ENCODE data around the gene RIPOR2.
"Not testable (repeated sequence)": the region's sequence is repeated elsewhere in the genome, so short reads cannot be mapped to it uniquely, and the experiment has no call there.

The RIPOR2 gene

DNA sequence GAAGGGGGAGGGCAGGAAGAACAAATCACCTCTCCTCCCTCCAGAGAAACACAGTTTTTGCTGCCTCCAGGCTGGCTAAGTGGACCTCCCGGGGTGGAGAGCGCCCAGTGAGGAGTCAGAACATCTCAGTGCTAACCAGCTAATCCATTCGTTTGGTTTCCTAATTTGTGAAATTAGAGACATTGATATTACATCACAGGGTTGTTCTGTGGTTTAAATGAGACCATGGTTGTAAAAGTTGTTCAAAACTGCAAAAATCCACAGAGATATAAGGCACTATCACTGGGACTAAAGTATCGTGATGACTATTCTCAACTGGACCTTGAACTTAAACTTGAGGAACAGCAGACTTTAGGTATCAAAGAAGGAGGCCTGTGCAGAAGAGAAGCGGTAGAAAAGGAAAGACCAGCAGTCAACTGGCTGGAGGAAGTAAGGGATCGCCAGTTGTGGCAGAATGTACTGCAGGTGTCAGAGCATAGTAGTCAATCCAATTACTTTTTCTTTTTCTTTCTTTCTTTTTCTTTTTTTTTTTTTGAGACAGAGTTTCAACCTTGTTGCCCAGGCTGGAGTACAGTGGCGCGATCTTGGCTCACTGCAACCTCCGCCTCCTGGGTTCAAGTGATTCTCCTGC is 33.9 kb downstream of the RIPOR2 start:
- no peak for DNase-seq

DNA sequence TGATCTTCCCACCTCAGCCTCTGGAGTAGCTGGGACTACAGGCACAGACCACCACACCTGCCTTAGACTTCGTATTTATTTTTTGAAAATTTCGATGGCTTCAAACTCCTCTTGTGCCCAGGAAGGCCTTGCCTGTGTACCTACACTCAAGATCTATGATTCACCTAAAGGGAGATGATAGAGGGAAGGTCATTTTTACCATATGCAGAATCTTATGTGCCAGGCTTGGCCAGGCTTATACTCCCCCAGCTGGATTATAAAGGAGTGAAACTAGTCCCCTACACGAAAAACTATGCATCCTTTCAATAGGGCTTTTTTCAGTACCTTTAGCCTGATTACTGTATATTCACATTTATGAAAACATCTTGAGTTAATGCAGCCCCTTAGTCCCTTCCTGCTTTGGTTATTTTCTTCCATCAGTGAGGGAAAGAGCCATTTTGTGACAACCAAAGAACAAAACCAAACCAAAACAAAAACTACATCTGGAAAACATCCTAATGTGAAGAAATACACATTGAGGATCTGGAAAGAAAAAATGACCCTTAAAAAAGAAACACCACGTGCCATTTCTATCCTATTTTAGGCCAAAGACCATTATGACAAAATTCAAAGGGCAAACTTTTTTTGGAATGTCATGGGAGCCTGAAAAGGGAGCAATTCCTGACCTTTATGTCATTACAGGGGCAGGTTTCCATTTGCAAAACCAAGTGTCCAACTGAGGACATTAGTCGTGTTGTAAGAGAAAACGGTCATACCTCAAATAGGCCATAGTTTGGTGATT is 34.7 kb downstream of the RIPOR2 start:
- DNase-seq = no peak

DNA sequence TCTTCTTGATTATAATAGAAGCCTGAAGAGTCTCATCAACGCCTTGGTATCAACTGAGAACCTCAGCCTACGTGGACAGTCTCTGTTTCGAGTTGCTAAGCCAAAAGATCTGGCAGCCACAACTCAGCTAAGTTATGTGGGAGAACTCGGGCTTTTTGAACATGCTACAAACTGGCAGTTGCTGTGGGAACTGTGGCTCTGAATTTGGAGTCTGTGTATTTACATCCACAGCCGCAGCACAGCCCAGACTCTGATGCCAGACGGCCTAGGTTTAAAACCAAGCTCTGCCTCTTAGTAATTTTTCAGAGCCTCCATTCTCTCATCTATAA is 35.8 kb downstream of the RIPOR2 start:
- no peak for DNase-seq

DNA sequence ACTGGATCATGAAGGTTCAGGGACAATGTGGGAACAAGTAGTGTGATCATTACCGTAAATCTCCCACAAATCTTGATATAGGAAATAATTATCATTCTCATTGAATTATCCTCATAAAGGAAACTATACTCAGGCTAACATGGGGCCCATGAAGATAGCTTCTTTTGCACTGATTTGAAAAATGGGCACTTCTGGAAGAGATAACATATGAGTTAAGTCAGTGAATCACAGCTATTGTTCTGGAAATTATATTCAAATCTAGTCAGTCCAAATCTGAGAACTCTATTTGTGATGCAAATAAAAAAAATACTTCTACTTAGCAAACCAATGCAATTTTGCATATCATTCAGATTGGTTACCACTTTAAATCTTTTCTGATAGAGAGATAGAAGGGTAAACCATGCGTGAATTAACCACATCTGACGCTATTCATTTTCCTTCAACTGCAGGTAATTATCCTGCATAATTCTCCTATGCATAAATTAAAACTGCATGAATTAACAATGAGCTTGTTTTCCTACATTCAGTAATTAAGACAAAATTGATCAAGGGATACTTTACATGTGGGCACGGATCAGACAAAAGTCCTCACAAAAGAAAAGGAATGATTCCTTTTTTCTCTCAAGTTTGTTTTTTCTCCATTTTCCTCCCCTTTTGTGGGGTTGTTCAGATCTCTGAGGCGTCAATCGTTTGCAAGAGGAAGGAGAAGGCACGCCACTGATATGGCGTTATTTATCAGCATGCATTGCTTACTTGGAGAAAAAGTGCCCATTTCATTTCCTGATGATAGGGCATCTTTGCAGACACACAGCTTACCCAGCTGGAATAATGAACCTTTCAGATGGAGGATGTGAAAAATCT is 36.4 kb downstream of the RIPOR2 start:
- DNase-seq = no peak

DNA sequence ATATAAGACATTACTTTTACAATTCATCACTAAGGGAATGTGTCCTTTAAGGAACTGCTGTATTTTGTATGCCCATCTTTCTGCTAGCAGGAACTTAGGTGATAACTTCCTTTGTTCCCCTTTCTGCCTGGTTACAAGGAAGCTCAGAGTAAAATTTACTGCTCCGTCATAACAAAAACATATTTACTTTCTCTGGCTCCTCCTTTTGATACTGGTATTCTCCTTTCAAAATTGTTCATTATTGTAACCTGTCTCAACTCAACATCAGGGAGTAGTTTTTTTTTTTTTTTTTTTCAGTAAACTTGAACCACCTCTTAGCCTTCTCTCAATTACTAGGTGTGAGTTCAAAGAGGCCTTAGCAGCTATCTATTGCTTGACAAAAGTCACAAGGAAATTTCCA is 37.1 kb downstream of the RIPOR2 start:
- no peak for DNase-seq

DNA sequence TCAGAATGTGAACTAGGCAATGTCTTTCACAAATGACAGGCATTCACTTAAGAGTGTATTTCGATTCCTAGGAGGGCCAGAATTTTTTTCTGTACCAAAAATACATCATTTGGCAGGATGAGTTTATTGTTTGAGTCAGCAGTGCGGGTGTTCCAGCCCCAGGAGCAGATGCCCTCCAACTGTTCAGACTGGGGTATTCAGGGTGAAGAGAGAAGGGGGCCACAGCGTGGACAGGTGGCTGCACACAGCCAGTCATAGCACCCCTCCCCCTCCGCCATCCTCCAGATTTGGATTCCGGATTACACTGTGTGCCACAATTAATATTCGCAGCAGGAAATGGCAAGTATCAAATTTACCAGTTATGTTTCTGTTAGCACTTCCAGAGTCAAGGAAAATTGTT is 38.6 kb downstream of the RIPOR2 start:
- no peak for DNase-seq

DNA sequence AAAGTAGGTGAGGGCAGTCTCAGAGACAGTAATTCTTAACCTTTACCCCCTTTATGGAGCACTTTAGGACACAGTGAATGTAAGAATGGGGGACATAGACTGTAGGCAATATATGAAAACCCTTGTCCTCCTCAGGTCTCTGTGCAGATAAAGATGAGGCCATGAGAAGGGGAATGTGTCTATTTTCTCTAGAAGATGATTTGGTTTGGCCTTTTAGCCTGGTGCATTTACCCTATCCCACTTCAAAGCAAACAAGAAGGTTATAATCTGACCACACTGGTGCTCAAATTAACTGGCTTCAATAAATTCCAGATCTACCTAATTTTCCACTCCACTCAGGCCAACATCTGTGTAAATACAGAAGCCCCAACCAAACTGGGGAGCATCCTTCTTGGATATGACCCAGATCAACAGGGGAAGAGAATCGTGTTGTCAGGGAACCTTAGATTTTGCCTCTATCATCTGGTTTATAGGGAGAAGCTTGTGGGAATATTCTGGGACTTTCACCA is 42.4 kb downstream of the RIPOR2 start:
- DNase-seq = no peak

DNA sequence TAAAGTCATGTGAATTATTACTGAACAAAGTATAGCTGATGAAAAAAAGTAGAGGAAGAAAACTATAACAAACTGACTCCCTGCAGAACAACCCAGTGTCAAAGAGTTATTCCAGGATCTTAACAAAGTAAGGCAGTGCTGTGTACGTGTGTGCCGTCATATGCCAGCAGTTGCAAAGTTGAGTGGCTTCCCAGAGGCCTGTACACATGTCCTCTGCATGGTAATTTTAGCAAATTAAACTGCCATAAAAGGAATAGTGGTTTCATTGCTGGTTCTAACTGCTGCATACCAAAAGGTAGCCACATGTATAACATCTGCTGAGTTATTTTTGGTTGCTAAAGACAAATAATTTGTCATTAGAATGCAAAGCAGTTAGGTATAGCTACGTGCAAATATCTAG is 44.8 kb downstream of the RIPOR2 start:
- no peak for DNase-seq

DNA sequence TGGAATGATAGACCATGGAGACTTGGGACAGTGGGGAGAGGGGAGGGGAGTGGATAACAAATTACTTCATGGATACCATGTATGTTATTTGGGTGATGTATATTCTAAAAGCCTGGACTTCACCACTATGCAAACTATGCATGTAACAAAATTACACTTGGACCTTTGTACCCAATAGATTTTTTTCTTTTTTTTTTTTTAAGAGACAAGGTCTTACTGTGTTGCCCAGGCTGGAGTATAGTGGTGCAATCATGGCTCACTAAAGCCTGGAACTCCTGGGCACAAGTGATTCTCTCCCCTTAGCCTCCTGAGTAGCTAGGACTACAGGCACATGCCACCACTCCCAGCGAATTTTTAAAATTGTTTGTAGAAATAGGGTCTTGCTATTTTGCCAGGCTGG is 45.3 kb downstream of the RIPOR2 start:
- no peak for DNase-seq

DNA sequence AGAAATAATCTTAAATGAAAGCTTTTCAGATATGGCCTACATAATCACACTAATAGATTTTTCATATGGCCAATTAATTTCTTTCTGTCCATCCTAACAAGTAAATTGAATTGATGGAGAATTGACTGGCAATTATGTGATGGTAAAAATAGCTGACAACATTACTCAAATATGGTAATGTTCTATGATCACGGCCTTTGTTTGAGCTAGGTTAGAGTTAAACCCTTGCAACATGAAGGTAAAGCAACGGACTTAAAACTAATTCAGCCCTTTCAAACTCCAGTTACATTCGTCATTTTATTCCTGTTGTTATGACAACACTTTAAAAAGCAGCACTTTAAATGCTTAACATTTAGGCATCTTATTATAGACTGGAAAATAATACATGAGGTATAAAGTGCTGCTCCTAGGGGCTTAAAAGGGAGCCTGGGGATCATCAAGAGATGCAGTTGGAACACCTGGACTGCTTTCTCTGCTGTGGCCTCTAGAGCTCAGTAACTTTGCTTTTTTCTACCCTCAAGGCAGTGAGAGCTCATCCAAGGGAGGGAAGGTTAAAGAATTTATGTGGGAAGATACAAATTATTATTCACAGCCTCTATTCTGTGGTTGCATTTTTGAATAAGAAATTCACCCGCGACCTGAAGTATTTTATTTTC is 46.9 kb downstream of the RIPOR2 start:
- no peak for DNase-seq

DNA sequence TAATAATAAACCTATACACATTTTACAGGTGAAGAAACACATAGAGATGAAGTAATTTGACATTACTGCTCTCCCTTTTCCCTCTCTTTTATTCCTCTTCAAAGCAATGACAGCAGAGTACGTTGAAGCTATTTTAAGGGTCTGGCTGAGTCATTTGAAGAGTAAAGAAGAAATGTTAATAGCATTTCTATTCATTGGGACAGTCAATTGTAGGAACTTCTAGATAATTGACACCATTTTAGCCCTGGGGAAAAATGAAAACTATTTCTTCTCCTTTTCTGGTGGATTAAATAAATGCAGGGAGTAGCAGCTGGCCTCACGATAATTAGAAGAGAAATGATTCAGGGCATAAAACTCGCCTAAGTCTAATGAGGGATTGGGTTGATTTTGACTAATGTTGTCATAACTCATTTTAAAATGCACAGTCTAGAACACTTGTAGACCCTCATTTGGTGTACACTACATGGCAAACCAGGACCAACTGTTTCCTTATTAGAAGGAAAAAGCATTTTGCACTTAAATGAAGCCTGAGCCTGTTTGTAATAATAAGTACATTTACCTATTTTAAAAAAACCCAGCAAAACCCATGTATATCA is 48.1 kb downstream of the RIPOR2 start:
- no peak for DNase-seq

DNA sequence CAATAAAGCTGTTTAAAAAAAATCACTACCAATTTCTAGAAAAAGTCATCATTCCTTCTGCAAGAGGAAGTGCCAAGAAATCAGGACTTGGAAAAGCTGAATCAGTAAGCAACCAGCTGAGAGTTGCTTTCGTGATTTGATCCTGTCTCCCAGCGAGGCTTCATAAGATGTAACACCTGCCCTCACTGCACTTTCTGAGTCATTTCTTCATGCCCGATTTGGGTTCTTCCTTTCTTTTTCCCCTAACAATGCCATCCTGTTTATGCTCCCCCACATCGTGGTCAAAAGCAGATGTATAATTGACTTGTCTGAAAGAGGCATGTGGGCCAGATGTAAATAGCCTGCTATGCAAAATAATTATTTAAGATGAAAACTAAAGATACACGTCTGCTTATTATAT is 52.1 kb downstream of the RIPOR2 start:
- DNase-seq = no peak

DNA sequence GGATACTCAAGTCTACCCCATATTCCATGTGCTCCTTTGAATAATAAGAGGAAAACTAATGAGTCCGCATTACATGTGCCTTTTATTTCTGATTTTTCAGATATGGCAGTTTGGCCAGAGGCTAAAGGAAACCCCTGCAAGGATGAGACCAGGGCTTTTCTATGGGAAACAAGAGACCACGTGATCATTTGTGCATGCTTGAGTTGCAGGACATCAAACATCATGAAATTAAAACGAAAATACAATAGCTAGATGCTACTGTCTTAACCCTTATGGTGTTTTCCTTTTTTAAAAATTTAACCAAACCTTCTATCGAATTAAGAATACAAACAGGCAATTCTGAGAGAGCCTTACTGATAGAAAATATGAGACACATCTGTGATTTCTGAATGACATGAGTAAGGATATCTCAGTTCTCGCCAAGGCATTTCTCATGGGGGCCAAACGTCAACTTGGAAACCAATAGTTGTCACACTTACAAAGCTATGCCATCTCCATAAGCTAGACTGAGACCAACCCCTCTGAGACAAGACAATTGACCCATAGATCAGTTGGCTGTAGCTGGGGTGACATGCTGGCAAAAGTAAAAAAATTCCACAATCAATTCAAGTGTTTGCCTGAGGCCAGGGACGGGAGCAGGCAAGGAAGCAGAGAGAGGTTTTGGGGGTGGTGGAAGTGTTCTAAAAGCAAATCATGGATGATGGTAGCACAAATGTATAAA is 52.8 kb downstream of the RIPOR2 start:
- DNase-seq = no peak

DNA sequence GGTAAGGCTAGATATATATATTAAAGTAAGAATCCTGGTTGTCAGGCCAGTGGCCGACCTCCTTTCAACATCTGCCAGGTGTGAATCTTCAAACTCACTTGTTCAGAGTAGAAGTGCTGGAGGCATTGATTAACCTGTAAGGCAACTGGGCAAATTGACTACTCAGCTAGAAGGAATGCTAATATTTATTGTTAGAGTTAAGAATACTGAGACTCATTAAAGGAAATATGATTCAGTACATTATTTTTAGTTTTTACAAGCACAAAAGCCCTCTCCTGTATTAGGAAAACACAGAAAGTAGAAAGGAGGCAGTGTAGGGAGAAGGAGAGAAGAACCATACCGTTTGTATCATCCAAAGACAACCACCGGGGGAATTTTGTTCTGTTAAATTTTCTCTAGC is 53.5 kb downstream of the RIPOR2 start:
- DNase-seq = no peak

DNA sequence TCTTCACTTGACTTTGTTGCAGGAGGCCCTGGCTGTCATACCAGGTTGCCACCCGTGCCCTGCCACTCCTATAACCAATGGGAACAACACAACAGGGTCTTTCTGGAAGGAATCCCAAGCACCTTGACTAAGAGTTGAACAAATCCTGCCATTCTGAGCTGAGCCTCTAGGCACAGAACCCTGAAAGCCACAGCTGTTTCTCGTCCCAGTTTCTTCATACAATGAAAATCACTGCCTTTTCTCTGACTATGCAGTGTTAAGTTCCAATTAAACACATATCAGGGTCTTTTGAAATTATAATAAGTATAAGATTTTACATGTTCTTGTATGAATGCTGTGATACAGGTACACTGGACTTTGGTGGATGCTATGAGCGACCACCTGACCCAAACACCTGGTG is 54.4 kb downstream of the RIPOR2 start:
- DNase-seq = no peak

DNA sequence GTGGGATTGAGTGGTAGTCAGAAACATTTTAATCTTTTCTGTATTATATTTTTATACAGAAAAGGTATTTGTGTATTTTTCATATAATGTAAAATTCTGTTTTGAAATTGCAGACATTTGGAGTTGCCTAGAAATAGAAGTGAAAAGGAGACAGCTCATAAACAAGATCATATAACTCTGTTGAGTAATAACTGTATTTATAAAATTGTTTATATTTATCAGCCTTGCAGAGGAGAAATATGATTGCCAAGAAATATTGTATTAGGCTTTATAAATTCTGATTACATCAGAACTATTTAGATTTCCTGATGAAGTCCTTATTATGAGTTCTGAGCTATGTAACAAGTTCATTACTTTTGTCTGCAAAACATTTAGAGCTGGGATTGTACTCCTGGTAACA is 55.3 kb downstream of the RIPOR2 start:
- DNase-seq = no peak

DNA sequence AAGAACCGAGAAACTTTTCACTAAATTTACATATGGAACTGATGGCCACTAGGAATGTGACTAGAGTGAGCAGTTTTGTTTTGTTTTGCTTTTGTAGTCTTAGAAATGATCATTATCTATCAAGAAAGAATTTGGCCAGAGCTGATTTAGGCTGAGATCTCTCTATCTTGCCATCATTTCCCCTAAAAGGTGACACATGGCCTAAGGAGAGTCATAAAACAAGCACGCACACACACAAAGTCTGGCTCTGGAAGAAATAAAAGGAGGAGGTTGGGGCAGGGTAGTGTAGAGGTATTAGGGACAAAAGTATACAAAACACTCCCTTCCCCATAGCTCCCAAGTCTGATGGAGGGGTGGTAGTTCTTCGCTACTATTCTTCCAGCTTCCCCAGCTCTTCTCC is 56.4 kb downstream of the RIPOR2 start:
- DNase-seq = no peak

DNA sequence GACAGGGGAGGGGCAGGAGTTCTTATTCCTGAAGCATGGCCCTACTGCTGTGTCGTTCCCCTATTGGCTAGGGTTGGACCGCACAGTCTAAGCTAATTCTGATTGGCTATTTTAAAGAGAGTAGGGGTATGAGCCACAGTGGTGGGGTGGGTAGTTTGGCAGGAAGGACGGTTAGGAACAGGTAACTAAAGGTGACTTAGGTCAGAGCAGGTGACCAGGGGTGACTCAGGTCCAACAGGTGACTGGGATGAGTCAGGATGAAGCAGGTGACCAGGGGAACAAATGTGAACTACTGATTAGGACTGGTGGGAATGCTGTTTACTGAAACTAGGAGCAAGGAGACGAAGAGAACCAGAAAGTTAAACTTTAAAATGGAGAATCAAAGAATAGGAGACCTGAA is 58.0 kb downstream of the RIPOR2 start:
- DNase-seq = not testable (repeated sequence)

DNA sequence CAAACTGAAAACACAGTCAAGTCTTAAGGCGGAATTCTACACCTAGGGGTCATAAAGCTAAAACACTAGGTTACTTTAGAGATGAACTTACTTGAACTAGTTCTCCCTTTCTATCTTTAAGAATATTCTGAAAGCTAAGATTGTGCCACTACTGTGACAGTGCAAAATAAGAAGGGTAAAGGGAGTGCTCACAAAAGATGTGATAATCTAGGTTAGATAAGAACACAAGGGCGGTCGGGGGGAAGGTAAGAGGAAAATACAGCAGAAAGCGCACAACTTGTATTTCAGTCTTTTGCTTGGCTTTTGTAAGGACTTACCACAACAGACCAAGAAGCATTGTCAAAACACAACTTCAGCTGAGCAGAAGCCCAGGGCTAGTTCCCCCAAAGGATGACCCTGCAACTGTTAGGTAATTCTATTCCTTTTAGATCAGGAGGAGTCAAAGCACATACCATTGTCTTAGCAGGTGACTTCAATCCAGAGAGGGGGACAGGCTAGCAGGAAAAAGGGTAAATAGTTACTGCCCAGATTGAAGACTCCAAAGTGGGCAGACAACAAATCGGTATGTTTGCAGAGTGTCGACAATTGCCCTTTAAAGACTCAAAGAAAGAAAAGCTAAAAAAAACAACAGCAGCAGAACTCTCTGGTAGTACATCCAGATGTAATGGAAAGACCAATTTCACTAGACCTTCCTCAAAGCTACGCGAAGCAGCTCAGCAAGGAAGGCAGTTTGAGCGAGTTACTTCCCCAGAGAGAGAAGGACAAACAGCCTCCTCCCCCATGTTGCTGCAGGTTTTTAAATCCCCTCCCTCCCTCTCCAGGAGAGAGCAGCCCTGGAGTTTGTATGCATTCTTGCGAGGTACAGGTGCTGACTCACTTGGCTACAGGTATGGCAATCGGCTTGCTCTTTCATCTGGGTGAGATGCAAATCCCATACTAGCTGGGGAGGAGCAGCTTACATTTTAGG is 59.0 kb downstream of the RIPOR2 start:
- DNase-seq = no peak

DNA sequence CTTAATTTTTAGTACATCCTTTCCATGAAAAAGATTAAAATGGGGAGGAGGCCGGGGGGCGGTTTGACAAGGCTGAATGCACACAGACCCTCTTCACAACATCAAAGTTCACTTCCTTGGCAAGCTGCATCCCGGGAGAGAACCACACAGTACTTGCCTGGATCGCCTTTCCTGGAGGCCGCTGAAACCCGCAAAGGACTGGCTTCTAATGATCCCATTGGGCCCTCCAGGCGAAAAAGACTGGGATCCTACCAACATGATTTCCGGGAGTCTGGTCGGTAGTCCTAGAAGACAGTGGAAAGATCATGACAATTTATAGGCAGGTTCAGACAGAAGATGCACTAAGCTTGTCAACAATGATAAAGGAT is 60.2 kb downstream of the RIPOR2 start:
- no peak for DNase-seq
